ENCODE data around the gene SFSWAP.

GRCh38 chr12:131799195-131799594 lies 88.3 kb downstream of the SFSWAP start:
- TF ChIP-seq CTCF (IDR thresholded peaks at IDR 0.05; ENCODE audit: insufficient read depth, low read length) = no peak
- no peak for TF ChIP-seq POLR2AphosphoS5 (IDR thresholded peaks at IDR 0.05; ENCODE audit: low read depth)
- TF ChIP-seq REST (IDR thresholded peaks at IDR 0.05; ENCODE audit: insufficient replicate concordance, low read depth) = no peak
- TF ChIP-seq GABPA (IDR thresholded peaks at IDR 0.05; ENCODE audit: low read depth) = no peak
- no peak for TF ChIP-seq SPI1 (IDR thresholded peaks at IDR 0.05; ENCODE audit: borderline replicate concordance, low read depth)

All from HL-60 (cell line).